NCI-H1105 treated with DMSO at 0.1 percent for 48 hours (cell line): ENCODE measurements around the gene SIX3.

Experiments
- DNase-seq: peaks from one replicate; lab custom pipeline; 2025; lab: John Stamatoyannopoulos, UW

The SIX3 gene

DNA sequence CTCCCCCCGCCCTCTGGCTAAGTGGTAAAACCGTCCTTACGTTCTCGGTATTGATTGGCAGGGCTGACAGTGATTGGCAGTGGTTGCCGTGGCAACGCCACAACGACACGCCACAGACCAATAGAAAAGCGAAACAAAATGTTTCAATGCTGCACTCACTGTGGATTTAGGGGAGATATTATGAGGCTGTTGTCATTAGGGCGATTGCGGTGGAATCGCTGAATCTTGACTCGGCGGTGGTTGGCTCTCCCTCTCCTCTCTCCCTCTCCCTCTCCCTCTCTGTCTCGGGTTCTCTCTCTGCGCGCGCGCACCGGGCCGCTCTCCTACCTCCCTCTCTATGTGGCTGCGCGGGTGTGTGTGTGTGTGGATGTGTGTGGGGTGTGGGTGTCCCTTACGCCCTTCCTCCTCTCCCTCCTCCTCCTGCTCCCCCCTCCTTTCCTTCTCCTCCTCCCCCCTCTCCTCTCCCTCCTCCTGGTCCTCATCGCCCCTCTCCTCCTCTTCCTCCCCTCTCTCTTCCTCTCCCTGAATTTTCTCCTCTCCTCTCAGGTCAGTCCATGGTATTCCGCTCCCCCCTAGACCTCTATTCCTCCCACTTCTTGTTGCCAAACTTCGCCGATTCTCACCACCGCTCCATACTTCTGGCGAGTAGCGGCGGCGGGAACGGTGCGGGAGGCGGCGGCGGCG, at the start of gene SIX3:
Gene SIX3 (plus strand): TSS at position 152 of the 684 bp plus-strand sequence. CDS start 403 bp downstream, at position 555.
- no peak for DNase-seq

DNA sequence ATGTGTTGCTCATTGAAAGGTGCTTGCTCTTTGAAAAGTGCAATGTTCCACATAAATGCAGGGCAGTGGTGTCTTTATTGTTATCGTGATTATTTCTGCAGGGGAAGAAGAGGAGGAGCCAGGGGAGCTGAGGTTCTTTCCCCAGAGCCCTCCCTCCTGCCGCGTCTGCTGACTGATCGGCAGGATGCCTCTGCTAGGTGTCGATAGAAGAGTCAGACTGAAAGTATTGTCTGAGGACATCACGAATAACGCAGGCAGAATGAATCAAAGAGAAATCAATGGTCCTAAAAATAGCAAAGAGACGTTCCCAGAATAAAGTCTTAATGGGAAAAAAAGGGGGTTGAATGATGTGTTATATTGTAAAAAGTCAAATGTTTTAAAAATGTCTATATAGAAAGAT, 47.4 kb upstream of the SIX3 start:
- no peak for DNase-seq

DNA sequence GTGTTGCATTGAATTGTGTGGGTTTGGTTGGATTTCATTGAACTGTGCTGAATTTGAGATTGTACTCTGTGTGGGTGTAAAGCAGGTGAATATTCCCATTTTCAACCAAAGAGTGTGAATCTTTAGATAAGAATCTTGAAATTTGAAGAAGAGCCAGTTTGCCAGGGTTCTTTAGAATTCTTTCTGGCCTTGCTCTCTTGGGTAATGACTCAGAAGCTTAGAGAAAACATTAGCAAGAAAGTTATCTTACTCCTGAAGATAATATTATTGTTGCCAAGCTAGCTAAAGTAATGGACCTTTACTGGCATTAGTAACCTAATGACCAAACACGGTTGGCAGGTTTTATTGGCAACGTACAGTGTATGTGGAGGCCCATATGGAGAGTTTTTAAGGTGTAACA, 46.4 kb upstream of the SIX3 start:
- no peak for DNase-seq

DNA sequence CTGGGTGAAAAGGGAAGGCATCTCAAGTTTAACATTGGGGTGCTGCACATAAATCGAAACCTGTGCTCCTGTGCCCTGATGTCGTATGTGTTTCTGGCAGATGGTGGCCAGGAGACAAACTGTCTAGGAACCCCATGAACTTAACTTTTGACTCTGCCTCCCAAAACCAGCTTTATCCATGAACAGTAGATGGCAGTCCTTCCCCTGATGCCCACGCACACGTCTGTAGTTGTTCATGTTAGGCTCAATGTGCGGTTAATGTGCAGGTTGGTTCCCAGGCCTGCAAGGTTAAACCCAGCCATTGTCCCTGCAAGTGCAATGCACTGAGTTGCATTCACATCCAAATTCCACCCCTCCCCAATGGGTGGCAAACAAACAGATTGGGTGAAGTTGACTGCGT, 44.1 kb upstream of the SIX3 start:
- no peak for DNase-seq

DNA sequence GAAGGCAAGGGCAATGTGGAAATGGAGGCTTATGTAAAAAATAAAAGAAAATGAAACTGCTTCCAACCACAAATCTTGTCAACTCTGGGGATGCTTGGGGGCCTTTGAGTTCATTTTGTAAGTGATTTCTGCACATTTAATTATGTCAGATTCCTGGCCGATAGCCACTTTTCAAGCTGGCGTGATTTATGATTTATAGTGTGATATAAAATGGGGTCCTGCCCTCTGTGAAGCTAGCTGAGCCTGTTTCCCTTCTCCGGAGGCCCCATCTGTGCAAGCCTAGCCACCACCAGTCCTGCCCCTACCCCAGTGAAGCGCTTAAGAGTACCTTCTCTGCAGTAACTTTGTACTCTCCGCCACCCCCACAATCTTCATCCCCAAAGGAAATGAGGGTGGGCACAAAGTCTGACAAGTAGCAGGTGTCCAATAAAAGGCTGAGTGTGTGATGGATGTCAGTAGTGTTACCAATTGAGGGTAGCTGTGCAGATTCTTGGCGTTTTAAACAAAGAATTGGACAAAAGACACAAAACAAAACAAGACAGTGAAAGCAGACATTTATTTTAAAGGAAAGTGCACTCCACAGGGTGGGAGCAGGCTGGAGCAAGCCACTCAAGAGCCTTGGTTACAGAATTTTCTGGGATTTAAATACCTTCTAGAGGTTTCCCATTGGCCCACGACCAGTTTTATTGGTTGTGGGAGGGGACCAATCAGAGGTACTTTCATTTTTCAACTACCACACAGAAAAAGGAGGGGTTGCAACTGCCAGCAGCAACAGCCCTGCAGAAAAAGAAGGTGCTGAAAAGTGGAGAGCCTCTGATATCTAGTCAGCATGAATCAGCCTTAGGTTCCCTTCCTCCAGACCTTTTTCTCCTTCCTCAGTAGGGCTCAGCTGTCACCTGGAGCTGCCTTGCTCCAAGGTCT, 39.0 kb upstream of the SIX3 start:
- peak; percentile 67 for DNase-seq

DNA sequence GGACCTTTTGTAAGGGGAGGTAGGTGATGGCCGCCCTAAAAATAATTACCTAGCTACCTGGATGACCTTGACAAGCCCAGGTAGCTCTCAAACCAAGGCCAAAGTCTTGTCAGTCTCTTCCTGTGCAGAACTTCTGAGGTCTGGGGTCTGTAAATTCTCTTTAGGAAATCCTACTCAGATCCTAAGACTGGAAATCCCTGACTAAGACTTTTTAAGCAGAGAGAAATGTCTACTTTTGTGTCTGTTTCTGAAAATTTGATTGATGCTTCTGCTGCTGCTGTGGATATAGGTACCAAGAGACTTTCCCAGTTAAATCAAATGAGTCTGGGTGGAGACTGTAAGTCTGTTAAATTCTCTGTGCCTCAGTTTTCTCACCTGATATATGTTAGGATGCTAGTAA, 36.9 kb upstream of the SIX3 start:
- no peak for DNase-seq

DNA sequence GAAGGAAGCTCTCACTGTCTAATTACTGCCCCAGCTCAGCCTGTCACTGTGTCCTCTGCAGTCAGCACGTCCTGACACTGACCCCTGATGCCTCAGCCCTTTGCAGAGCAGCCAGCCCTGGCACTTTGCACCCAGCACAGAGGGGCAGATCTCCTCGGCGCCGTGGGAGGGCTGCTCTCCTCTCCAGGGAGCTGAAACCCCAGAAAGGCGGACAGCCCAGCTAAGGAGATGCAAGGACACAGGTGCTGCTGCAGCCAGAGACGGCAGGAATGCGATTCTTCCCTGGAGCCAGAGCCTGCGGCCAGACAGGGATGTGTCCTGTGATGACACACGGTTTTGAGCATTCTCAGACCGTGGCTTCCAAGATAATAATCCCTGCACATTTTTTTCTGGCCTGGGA, 34.5 kb upstream of the SIX3 start:
- DNase-seq, result no peak

DNA sequence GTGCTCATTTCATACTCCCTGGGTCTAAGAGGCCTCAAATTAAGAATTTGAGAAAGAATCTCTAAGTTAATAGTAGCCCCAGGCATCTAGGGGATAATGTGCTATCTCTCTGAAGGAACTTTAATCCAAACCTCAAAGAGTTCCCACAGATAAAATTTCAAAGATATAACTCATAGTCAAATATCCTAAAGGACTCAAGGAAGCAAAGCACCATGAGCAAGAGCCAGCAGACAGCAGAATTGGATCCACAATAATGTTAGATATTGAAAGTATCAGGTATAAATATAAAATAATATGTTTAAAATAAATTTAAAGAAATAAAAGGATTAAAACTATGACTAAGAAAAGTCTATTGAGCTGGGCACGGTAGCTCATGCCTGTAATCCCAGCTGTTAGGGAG, 31.7 kb upstream of the SIX3 start:
- DNase-seq, result no peak

DNA sequence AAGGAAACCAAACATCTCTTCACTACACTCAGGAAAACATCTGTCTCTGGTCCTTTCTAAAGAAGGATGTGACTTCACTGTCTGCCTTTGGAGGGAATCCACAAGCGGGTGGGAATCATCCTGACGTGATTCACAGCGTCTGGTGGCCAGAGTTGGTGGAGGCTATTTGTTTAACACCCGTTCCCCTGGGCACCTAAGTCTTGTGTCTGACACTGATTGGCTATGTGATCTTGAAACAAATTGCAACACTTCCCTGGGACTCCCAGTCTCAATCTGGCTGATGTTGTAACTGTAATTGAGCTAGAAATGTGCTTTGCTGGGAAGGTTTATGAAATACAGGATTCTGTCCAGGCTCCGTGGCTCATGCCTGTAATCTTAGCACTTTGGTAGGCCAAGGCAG, 28.8 kb upstream of the SIX3 start:
- no peak for DNase-seq

DNA sequence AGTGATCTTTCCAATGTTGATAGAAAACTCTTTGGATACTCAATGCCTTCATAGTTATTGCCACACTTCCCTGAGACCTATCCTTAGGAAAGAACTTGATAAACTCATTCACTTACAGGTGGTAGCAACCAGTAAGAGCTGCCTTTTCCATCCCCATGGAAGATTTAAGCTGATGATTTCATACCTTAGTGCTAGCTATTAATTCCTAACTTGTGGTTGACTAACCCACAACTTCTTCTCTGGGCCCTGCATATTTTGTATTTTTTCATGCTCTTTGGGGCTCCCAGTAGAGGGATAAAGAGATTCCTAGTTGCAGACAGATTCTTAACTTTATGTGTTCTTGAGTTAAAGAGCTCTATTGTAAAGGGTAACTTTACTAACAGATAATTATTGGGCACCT, 25.2 kb upstream of the SIX3 start:
- no peak for DNase-seq

DNA sequence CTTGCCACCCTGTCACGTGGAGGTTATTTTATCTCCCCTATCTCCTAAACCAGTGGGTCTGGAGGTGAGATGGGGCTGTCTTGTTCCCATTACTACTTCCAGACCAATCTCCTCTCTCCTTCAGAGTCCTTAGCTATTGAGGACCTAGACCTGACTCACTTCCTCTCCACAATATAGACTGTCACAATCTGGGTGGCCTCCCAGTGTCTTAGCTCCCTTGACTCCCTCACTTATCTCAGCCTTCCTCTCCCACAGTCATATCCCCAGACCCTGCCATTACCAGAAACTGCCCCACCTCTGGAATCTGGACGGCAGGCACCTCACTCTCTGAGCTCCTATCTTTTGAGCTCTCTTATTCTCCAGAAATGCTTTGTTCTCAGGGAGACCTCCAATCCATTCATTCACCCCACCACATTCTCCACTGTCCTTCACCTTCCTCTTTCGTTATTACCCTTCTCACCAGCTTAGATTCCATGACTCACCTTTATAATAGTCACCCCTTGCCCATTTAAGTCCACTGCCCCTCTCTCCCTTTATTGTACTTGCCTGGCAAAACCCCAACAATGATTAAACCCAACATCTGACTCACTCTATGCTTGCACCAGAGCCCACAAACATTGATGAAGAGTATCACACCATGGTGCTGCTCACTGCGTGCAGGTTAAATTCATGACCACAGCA, 23.3 kb upstream of the SIX3 start:
- no peak for DNase-seq

DNA sequence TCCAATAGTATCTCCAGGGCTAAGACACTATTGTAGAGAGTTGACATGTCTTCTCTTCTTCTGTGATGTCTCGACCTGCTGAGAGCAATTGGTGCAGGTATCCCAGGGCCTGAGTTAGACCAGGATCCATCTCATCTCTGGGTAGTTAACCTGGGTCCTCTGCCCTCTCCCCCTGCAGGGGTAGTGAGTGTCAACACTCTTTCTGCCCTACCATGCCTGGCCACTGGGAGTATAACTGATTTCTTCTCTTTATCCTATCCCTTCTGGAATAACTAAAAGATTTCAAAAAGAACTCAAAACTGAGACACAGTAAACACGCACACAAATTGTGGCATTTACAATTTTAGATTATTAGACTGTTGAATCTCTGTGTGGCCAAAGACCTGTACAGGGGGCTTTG, 20.8 kb upstream of the SIX3 start:
- no peak for DNase-seq

DNA sequence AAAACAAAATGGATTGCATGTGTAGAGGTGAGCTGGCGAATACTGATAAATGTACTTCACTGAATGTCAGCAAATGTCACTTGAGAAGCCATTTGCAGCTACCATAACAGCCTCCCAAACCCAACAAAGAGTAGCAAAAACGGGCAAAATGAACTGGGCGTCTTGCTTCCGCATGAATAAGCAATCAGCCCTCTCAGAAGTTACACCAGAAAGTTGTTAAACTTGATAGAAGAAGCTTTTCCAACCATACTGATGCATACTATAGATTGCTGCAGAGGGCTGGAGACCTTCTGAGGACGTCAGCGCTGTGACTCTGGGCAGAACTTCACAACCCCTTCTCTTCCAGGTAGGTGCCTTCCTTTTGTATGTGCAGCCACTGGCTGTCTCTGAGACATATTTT, 18.7 kb upstream of the SIX3 start:
- DNase-seq, result no peak

DNA sequence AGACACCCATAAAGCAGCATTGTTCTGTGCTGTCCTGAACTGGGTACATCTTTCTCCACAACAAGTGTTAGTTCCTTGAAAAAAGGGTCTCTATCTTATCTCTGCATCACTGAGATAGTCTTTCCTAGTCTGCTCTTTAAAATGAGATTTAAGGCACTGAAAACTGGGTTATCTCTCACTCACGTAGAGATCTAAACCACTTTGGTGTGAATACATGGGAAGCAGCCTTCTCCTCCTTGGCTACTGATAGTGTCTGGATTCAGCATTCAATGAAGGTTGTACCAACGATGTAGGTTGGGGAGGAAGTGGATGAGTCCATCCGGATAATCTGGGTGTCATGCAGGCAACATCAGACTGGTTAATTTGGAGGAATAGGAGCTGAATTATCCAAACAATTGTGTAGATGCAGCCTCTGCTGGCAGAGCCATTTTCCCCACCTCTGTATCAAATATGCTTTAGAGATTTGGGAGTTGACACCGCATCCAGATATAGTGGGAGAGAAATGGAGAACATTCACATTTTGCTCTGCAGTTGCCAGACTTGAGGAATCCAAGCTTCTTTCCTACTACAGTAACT, 15.9 kb upstream of the SIX3 start:
- DNase-seq, result no peak

DNA sequence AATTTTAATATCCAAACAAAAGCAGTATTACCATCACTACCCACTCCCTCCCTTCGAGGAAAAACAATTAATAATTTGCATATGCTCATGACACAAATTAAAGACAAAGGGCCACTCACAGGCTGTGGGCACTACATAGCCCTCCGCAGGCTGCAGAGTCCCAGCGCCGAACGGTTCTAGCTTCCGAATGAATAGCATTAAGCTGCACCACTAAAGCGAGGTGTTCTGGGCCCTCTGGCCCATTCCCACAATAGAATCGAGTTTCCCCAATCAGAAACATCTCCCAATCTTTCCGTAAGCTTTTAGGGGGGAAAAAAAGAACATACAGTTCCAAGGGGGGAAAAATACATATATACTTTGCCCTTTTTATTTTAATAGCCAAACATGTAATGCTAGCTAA, 14.5 kb upstream of the SIX3 start:
- DNase-seq, result no peak

DNA sequence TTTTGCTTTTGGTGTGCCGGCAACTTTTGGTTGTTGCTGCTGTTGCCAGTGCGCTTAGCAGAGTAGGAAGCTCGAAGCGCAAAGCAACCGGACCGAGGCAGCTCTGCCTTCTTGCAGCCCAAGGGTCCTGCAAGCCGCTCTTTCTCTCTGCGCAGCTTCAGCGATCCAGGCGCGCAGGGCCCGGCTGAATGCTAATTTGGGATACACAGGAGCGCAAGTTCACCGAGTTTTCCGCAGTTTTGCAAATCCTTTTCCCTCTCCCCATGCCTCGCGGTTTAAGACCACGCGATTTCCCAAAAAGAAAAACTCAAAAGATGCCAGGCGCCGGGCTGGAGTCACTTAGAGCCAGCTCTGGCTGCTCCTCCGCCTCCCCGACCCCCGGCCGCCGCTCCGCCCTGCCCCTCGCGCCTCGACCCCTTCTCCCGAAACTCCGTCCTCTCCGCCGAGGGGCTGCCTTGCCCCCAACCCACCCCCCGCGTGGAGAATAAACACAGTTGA, 13.5 kb upstream of the SIX3 start:
- no peak for DNase-seq

DNA sequence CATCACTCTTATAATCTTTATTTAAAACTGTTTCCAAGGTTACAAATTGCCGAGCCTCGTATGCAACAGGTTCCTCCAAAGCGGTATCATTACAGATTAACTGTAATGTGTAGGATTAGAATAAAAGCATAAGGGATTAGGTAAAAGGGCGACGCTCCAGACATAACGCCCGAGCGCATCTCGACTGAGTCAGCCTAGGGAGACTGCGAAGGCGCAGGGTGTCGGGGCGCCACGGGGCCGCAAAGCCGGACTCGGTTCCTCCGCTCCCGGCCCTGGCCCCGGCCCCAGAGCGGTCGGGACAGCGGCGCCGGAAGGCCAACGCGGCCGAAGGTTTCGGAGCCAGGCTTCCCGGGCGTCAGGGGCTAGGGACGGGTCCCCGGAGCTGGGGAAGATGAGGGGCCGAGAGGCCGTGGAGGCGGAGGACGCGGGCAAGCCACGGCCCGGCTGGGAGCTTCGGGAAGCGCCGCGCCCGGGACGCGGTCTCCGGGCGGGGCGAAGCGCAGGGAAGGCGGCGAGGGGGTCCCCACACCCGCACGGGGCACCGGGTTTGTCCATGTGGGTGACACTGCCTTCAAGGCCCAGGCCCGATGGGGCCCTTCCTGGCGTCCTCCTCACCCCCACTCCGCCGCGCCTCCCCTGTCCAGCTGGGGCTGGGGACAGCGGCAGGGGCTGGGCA, 12.9 kb upstream of the SIX3 start:
- DNase-seq, result no peak

DNA sequence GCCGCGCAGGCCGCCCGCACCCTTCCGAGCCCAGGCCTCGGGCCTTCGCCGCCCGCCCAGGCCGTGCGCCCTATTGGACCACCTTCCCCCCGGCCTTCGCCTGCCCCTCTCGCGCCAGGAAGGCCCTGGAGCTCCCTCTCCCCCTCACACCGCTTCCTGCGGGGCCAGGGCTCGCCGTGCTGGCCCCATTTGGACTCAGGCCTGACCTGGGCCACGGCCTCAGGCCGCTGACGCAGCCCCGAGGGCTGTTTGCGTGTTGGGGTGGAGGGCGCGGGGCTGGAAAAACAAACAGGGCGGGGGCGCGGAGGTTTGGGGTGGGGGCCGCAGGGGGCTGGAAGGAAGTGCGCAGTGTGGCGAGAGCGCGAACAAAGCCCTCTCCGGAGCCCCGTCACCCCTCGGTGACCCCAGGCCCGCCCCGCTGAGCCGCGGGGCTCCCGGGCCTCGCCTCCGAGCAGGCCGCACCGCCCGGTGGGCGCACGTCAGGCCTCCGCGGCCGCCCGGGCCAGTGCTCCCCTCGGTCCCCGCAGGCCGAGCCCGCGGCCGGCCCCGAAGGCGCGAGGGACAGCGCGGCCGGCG, 12.3 kb upstream of the SIX3 start:
- no peak for DNase-seq

DNA sequence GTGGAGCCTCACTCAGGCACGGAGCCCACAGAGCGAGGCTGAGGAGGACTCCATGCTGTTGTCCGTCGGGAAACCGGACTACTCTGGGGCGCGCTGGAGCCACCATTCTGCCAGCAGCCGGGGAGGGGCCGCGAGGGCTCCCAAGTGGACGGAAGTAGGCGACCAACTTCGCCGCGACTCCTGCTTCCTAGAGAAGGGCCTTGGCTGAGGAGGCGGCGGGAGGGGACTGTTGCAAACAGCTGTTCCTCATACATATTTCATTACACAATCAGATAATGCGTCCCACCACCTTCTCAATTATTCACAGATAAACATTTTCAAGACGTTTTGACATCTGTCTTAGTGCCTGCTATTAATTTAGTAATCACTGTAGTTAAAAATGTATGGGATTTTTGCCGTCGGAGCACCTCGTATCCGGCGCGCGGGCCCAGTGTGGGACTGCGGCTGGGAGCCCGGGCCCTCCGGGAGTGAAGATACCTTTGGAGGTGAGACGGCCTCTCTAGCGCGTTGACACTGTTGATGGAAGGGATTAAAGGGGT, 11.7 kb upstream of the SIX3 start:
- no peak for DNase-seq

DNA sequence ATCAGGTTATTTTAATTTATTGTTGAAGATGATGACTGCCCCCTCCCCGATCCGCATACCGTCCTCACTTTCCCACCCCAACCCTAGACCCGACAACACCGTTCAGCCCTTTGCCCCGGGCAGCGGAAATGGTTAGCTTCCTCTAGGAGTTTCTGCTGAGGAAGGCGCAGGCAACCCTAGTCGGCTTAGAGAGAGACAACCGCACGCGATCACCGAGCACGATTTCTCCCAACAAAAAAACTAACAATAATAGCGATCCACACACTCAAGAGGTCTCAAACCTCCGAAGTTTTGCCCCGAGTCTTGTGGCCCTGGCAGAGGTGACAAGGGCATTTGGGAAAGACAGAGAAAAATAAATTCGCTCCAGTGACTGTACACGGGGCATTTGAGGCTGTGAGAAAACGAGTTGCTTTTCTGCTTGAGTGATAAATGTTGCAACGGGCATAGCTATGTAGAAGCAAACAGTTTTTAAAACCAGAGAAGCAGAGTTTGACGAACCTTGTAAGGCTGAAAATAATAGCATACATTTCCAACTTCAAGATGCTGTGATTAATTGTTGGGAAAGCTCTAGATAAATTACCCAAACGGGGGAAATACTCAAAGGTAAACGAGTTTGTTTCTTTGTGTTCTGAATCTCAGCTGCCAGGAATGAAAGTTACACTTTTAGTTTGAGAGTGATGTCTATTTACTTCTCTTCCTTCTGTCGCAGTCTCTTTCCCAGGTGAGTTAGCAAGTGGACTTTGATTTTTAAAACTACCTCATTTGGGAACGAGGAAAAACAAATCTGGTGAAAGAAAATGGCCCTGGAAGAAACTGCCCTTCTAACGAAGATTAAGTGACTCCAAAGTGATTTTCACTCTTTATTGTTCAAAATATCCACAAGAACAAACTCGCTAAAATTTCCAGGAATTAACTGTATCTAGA, 11.0 kb upstream of the SIX3 start:
- no peak for DNase-seq
